GM18907 (cell line): ENCODE data around the gene CPLANE2.
"Not testable (repeated sequence)": the region's sequence is repeated elsewhere in the genome, so short reads cannot be mapped to it uniquely, and the experiment has no call there.

Source experiments
- ATAC-seq: cut with Tn5 transposase; IDR thresholded peaks from one replicate; pipeline ENCODE4 v1.9.1; 2021; ENCODE audit warnings: mild to moderate bottlenecking, moderate library complexity; ENCODE audit not compliant: unreplicated experiment

CPLANE2 gene

GRCh38 chr1:16231331-16232315, 5.4 kb downstream of the CPLANE2 start:
- ATAC-seq = no peak

- no peak for ATAC-seq
Measured at GRCh38 chr1:16230744-16231143, 6.2 kb downstream of the CPLANE2 start.

GRCh38 chr1:16229976-16230740, 6.8 kb downstream of the CPLANE2 start:
- ATAC-seq = no peak

- no peak for ATAC-seq
Measured at GRCh38 chr1:16226490-16227179, 10.3 kb downstream of the CPLANE2 start.

GRCh38 chr1:16226129-16226489, 10.9 kb downstream of the CPLANE2 start:
- no peak for ATAC-seq

- ATAC-seq = no peak
Measured at GRCh38 chr1:16224472-16224871, 12.5 kb downstream of the CPLANE2 start.

- not testable (repeated sequence) for ATAC-seq
Measured at GRCh38 chr1:16222716-16223115, 14.3 kb downstream of the CPLANE2 start.

- ATAC-seq = no peak
Measured at GRCh38 chr1:16221499-16221898, 15.5 kb downstream of the CPLANE2 start.

- ATAC-seq = no peak
Measured at GRCh38 chr1:16219968-16220500, 16.9 kb downstream of the CPLANE2 start.

- ATAC-seq = no peak
Measured at GRCh38 chr1:16218674-16219071, 18.3 kb downstream of the CPLANE2 start.

GRCh38 chr1:16218014-16218673, 18.8 kb downstream of the CPLANE2 start:
- ATAC-seq = no peak

GRCh38 chr1:16217061-16217785, 19.8 kb downstream of the CPLANE2 start:
- ATAC-seq = peak; percentile 83

- no peak for ATAC-seq
Measured at GRCh38 chr1:16215882-16216753, 20.9 kb downstream of the CPLANE2 start.

- not testable (repeated sequence) for ATAC-seq
Measured at GRCh38 chr1:16215240-16215639, 21.7 kb downstream of the CPLANE2 start.

- ATAC-seq = not testable (repeated sequence)
Measured at GRCh38 chr1:16213544-16213943, 23.4 kb downstream of the CPLANE2 start.

GRCh38 chr1:16213013-16213412, 24.0 kb downstream of the CPLANE2 start:
- ATAC-seq = no peak

- ATAC-seq = no peak
Measured at GRCh38 chr1:16212251-16212961, 24.6 kb downstream of the CPLANE2 start, which contains the start of gene ARHGEF19. Gene ARHGEF19, minus strand, starts transcription at chr1:16212652. Its CDS starts 3,598 bp downstream, at chr1:16209054.

- ATAC-seq = no peak
Measured at GRCh38 chr1:16211824-16212223, 25.2 kb downstream of the CPLANE2 start.
